Midbrain (tissue), 1 donor: ENCODE data around the gene UNC50.

Experiments used
- DNase-seq: peaks from one replicate; lab custom pipeline; 2025; lab: John Stamatoyannopoulos, UW

UNC50 gene, protein sequence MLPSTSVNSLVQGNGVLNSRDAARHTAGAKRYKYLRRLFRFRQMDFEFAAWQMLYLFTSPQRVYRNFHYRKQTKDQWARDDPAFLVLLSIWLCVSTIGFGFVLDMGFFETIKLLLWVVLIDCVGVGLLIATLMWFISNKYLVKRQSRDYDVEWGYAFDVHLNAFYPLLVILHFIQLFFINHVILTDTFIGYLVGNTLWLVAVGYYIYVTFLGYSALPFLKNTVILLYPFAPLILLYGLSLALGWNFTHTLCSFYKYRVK

GRCh38 chr2:98608116-98608961 lies at the start of gene UNC50, which contains the start of gene COA5:
Gene UNC50 (plus strand): TSS chr2:98608589. CDS start chr2:98609760, 1,171 bp downstream.
Gene COA5 (minus strand): TSS chr2:98608512. CDS start chr2:98608405, 107 bp downstream.
- DNase-seq = peak; percentile 80

DNA sequence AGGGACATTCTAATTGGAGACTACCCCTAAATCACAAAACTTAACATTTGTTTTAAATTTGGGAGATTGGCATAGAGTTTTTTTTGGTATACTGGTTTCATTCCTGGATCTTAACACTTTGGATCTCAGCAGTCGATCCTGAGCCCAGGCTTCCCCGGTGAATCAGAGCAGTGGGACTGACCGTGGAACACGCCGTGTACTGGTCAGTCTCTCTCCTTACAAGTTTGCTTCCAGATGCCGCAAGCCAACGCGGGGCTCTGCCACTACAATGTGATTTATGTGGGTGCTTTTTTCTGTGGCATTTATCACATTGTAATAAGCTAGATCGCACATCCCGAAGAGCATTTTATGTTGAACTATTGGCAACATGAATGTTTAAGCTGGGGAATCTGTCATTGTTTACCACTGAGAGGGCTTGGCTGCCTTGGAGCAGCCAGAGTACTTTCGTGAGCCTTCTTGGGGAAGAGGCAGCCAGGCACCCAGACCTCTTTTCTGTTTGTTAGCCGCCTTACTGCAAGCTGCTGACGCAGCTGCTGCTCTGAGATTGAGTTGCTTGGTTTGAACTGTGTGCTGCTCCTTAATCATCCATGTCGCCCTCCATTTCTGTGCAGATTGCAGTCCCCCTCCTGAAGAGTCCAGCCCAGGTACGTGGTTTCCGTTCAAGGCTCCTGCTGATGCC lies 49.4 kb upstream of the UNC50 start:
- DNase-seq = no peak

GRCh38 chr2:98559581-98559980 lies 48.8 kb upstream of the UNC50 start:
- no peak for DNase-seq

DNA sequence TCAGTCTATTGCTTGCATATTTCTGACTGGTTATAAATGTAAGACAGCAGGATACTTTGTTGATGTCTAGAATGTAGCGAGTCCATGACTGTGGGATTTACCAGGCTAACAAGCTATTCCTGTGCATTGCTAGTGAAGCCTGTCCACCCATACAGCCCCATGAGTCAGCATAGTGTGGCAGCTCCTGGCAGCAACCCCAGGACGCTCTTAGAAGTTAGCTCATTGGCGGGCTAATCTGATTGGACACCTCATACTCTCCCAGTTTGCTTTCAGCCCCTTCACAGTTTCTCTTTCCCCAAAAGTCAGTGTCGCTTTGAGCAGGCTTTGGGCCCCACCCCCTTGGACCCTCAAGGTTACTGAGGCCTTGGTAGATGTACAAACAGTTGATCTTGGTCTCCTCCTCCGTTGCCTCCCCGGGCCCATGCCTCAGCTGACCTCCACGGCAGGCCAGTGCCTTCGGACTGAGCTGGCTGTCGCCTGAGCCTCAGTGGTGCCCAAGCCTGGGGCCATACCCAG lies 48.1 kb upstream of the UNC50 start:
- no peak for DNase-seq

GRCh38 chr2:98561018-98561417 lies 47.4 kb upstream of the UNC50 start:
- no peak for DNase-seq

GRCh38 chr2:98561902-98562695 lies 46.3 kb upstream of the UNC50 start:
- DNase-seq = no peak

DNA sequence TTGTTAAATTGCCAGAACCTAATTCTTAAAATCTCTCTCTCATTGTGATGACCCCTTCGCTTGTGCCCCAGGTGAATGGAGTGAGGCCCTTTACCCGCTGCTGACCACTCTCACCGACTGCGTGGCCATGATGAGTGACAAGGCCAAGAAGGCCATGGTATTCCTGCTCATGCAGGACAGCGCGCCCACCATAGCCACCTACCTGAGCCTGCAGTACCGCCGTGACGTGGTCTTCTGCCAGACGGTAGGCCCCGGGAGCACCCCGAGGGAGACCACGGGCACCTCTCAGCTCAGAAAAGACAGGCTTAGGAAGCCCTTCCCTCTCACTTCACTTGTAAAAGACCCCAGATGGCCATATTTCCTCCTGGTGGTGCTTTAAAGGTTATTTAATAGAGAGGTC lies 45.0 kb upstream of the UNC50 start:
- DNase-seq = no peak

- DNase-seq = no peak
Observed at GRCh38 chr2:98564541-98565132, 43.8 kb upstream of the UNC50 start.

DNA sequence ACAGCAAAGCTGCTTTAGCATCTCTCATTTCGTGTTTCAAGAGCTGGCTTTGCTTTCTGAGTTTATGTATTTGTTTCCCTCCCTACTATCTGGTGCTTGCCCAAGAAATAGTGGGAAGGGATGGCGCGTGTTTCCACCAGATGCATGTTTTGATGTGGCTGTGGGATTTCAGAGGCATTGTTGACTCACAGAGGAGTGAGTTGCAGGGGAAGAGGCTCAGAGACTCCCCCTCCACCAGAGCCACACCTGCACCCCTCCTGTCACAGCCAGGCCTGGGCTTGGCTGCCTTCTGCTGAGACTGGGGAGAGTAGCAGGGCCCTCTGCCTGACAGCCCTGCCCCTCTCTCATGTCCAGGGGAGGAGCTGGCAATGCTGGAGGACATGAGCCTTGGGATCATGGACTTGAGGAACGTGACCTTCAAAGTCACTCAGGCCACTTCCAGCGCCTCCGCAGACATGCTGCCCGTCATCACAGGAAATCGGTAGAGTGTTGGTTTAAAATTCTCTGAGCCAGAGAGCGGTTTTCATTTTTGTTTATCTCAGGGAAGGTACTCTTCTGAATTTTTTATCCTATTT lies 43.0 kb upstream of the UNC50 start:
- no peak for DNase-seq

- no peak for DNase-seq
Observed at GRCh38 chr2:98565941-98566340, 42.4 kb upstream of the UNC50 start.

GRCh38 chr2:98568161-98568956 lies 40.0 kb upstream of the UNC50 start:
- DNase-seq = no peak

DNA sequence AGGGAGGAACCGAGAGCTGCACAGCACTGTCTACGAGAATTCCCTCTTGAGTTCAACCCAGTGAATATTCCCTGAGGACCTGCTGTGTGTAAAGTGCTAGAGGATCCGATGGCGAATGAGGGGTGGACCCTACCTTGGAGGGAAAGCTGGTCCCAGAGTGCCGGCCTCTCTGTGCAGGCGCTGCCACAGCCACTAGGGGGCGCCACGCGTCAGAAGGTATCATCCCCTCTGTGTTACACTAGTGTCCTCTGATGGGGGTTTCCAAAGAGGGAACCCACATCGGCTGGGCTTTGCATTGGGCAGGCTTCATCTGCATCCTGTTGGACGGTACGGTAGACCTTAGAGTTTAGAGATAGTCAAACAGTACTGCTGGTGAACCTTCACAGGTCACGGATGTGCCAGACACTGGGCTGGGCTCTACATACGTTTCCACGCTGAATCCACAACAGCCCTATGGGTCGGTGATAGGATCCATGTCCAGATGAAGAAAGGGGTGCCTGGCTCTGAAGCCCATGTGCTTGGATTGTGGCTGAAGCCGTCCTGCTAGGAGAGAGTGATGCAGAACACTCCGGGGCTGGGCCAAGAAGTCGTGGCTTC lies 39.1 kb upstream of the UNC50 start:
- DNase-seq = no peak

DNA sequence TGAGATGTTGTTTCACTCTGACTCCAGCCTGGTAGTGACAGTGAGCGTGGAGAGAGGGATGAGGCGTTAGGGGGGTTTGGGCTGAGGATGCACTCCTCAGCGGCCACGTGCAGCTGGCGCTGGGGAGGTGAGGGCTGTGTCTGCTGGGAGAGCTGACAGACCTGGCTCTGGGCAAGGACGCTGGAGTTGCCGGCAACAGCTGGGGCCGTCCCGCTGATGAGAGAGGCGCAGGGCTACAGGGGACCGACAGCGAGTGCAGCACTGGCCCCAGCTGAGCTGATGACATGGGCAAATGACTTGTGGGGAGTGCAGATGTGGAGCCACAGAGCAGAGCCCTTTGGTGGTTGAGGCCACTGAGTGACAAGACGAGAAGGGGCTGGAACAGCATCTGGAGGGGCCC lies 38.5 kb upstream of the UNC50 start:
- no peak for DNase-seq

GRCh38 chr2:98570356-98570755 lies 38.0 kb upstream of the UNC50 start:
- no peak for DNase-seq

DNA sequence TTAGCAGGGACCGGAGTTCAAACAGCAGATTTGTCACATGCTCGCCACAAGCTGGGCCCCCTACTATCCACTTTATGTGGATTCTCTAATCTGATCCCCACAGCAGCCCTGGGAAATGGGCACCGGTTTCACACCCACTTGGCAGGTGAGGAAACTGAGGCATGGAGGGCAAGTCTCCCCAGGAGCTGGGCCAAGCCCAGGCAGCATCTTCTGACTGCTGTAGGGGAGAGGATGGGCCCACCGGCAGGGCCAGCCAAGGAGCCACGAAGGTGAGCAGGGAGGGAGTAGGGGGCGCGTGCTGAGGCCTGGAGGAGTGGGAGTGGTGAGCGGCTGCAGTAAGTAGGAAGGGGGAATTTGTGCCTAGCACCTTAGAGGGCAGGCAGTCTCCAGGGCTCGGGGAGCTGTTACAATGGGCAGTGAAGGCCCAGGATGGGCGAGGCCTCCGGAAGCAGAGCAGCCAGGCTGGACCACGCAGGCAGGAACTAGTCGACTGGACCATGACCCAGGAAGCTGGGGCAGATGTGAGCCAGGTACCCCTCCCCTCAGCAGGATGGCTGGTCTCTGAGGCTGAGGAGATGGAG lies 37.2 kb upstream of the UNC50 start:
- DNase-seq = no peak

DNA sequence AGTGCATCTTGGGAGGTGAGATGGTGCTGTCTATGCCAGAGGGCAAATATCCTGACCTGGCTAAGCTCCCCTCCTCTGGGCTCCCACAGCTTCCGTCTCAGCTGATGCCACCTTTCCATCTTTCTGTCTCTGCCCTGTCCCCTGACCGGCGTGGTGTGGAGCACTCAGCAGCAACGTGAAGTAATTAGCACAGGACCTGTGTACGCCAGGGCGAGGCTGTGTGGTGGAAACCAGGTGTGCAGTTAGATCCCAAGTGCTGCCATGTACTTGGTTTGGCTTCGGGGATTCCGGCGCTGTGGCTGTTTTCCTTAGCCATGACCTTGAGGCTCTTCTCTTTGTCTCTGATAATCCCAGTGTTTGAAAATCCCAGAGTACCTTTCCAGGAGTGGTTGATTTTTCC lies 36.6 kb upstream of the UNC50 start:
- no peak for DNase-seq

GRCh38 chr2:98572211-98572610 lies 36.2 kb upstream of the UNC50 start:
- DNase-seq = no peak

- no peak for DNase-seq
Observed at GRCh38 chr2:98572676-98573075, 35.7 kb upstream of the UNC50 start.

GRCh38 chr2:98573426-98573825 lies 35.0 kb upstream of the UNC50 start:
- no peak for DNase-seq
